PC-3 (cell line): Measurements from ENCODE around the gene TMEM41B. TPM values are rescaled to one million over a fixed set of nuclear protein-coding genes. Genes with fewer than 3 reads are reported as not detected.

Source experiments
- ATAC-seq: fragments of 200-7000 bp; cut with Tn5 transposase; 2 replicates; pipeline ENCODE4 v1.9.1; 2020; ENCODE audit warnings: mild to moderate bottlenecking, moderate library complexity
- BruUV-seq: library from RNA; stranded (reverse); fragments of 400-500 nt; replicated peaks from 2 replicates; lab custom pipeline; 2021; lab: Mats Ljungman, UMichigan
- CTCF ChIA-PET: fragments of 300-600 bp; sonication (Branson Sonifier 250); formaldehyde crosslinking; loops from one replicate; lab custom pipeline; 2022; ENCODE audit warnings: antibody characterized with exemption; lab: Charles Lee
- POLR2A ChIA-PET: fragments of 300-600 bp; sonication (Branson Sonifier 250); formaldehyde crosslinking; loops from one replicate; lab custom pipeline; 2022; ENCODE audit warnings: antibody characterized with exemption; ENCODE audit not compliant: unreplicated experiment; lab: Charles Lee
- DNase-seq: peaks from one replicate; pipeline ENCODE4 v3.0.0-alpha.2; 2015
- H2AFZ ChIP-seq: fragments of 300-600 bp; sonication (generic); 2 replicates; pipeline ENCODE4 v1.6.0; 2016; ENCODE audit warnings: antibody characterized with exemption, low read length
- H3F3A ChIP-seq: fragments of 300-600 bp; sonication (generic); one replicate; pipeline ENCODE4 v1.6.0; 2017; ENCODE audit warnings: antibody characterized with exemption, low read length, control low read depth, mild to moderate bottlenecking; ENCODE audit not compliant: unreplicated experiment
- H3K27ac ChIP-seq: fragments of 300-600 bp; sonication (generic); 2 replicates; pipeline ENCODE4 v1.5.1; 2016; ENCODE audit warnings: mild to moderate bottlenecking, low read length
- H3K27me3 ChIP-seq: fragments of 300-600 bp; sonication (generic); 2 replicates; pipeline ENCODE4 v1.6.1; 2016; ENCODE audit warnings: low read length, mixed read lengths
- H3K36me3 ChIP-seq: fragments of 300-600 bp; sonication (generic); 2 replicates; pipeline ENCODE4 v1.6.1; 2016; ENCODE audit warnings: low read depth, mixed run types, low read length, mixed read lengths
- H3K4me1 ChIP-seq: fragments of 300-600 bp; sonication (generic); 2 replicates; pipeline ENCODE4 v1.5.1; 2016; ENCODE audit warnings: low read length; ENCODE audit not compliant: insufficient read depth
- H3K4me2 ChIP-seq: fragments of 300-600 bp; sonication (generic); 2 replicates; pipeline ENCODE4 v1.6.0; 2016; ENCODE audit warnings: low read length
- H3K4me3 ChIP-seq: fragments of 300-600 bp; sonication (generic); 2 replicates; pipeline ENCODE4 v1.5.1; 2016; ENCODE audit warnings: mild to moderate bottlenecking, low read length, mixed read lengths
- H3K79me2 ChIP-seq: fragments of 300-600 bp; sonication (generic); 2 replicates; pipeline ENCODE4 v1.6.1; 2017; ENCODE audit warnings: low read length, mixed read lengths
- H3K9ac ChIP-seq: fragments of 300-600 bp; sonication (generic); 2 replicates; pipeline ENCODE4 v1.6.0; 2016; ENCODE audit warnings: mild to moderate bottlenecking, low read length
- H3K9me2 ChIP-seq: fragments of 300-600 bp; sonication (generic); replicated peaks from 2 replicates; pipeline ENCODE4 v1.6.1; 2016; ENCODE audit warnings: mixed run types, low read length, mixed read lengths
- H3K9me3 ChIP-seq: fragments of 300-600 bp; sonication (generic); 2 replicates; pipeline ENCODE4 v1.6.1; 2016; ENCODE audit warnings: low read length, mixed read lengths
- H4K20me1 ChIP-seq: fragments of 300-600 bp; sonication (generic); 2 replicates; pipeline ENCODE4 v1.6.1; 2016; ENCODE audit warnings: low read length, mixed read lengths
- EZH2 ChIP-seq: fragments of 300-600 bp; sonication (generic); IDR thresholded peaks from one replicate; pipeline ENCODE4 v1.6.1; 2017; ENCODE audit warnings: antibody characterized with exemption, mild to moderate bottlenecking, low read length; ENCODE audit not compliant: unreplicated experiment
- EZH2phosphoT487 ChIP-seq: fragments of 300-600 bp; sonication (generic); IDR thresholded peaks from 2 replicates; pipeline ENCODE4 v1.6.1; 2018; ENCODE audit warnings: mild to moderate bottlenecking, antibody characterized with exemption, low read length, borderline replicate concordance
- intact Hi-C: fragments of 100-400 bp; cut with micrococcal nuclease; formaldehyde crosslinking; loops from 2 replicates; pipeline ENCODE4 v1.9.0; 2023
- total RNA-seq: library from RNA; depleted of rRNA; stranded (reverse); fragments of >200 nt; gene quantifications from 2 replicates; pipeline ENCODE4 v1.2.3, GENCODE V29; 2014
- TF ChIP-seq, protein P1 (sequence below): fragments of 300-600 bp; sonication (generic); conservative IDR thresholded peaks from 2 replicates; pipeline ENCODE4 v1.5.1; 2017; ENCODE audit warnings: antibody characterized with exemption, low read depth, mild to moderate bottlenecking, low read length

The TMEM41B gene
- total RNA-seq, 1 experiment from 2014 or later = 87.6 TPM

DNA sequence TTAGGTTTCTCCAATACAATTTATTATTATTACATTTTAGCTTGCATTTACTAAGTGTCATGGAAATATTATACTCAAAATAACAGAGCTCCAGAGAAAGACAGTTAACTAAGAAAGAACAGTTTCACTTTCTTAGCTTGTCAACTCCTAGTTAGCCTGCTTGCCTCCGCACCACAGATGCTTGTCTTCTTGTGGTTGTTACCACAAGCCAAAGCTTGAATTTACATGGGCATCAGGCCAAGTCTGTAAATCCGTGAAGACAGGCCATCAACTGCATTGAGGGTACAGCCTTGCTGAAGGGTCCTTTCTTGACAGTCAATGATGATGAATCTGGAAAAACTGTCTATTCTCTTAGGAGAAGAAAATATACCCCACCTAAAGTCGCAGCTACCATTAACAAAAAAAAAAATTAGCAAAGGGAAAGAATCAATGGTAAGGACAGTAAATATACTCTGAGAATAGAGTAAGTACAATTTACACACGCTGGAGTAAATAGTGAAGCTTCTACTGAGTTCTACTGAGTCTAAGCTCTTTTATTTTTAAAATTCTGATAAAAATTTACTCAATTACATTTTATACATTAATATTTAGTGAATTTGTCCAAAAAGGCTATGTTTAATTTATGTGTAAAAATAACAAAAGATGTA, 33.6 kb downstream of the TMEM41B start:
- Histone ChIP-seq H2AFZ (no peak overlapping the region), H3K27ac (no peak overlapping the region), H3K27me3 (no peaks in the 10 kb centered on the region), H3K4me3 (no peak overlapping the region), H3F3A (peaks cover 5% of the 10 kb centered on the region), H4K20me1 (no peaks in the 10 kb centered on the region), H3K4me1 (peaks cover 8% of the 10 kb centered on the region; the same call in 1 of the 2 replicates), H3K9me3 (no peaks in the 10 kb centered on the region), H3K79me2 (no peaks in the 10 kb centered on the region), H3K9ac (no peak overlapping the region), H3K4me2 (peak overlapping the region; percentile 8), H3K9me2 (no peaks in the 10 kb centered on the region), H3K36me3 (no peaks in the 10 kb centered on the region; the same call in 1 of the 2 replicates)
- POLR2A ChIA-PET = interaction anchor here (0.6 to 0.7 kb wide), 3 partner anchors 50 to 191 kb away, joined by 3 to 9 read pairs (median 6); partner anchors contain the start of gene IPO7
- no TSS peak for BruUV-seq
- intact Hi-C loops = loop anchor here (5.0 kb wide), 2 partner anchors 82 to 127 kb away; no protein-coding TSS in a partner anchor
- DNase-seq (peak; percentile 77), ATAC-seq (peak; percentile 61)
- CTCF ChIA-PET = interaction anchor here (0.7 to 1.0 kb wide), 2 partner anchors 179 to 226 kb away, joined by 3 read pairs; no protein-coding TSS in a partner anchor
- TF ChIP-seq EZH2 = no peak
- TF ChIP-seq EZH2phosphoT487 = no peak
- TF ChIP-seq, protein P1, sequence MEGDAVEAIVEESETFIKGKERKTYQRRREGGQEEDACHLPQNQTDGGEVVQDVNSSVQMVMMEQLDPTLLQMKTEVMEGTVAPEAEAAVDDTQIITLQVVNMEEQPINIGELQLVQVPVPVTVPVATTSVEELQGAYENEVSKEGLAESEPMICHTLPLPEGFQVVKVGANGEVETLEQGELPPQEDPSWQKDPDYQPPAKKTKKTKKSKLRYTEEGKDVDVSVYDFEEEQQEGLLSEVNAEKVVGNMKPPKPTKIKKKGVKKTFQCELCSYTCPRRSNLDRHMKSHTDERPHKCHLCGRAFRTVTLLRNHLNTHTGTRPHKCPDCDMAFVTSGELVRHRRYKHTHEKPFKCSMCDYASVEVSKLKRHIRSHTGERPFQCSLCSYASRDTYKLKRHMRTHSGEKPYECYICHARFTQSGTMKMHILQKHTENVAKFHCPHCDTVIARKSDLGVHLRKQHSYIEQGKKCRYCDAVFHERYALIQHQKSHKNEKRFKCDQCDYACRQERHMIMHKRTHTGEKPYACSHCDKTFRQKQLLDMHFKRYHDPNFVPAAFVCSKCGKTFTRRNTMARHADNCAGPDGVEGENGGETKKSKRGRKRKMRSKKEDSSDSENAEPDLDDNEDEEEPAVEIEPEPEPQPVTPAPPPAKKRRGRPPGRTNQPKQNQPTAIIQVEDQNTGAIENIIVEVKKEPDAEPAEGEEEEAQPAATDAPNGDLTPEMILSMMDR = no peak

DNA sequence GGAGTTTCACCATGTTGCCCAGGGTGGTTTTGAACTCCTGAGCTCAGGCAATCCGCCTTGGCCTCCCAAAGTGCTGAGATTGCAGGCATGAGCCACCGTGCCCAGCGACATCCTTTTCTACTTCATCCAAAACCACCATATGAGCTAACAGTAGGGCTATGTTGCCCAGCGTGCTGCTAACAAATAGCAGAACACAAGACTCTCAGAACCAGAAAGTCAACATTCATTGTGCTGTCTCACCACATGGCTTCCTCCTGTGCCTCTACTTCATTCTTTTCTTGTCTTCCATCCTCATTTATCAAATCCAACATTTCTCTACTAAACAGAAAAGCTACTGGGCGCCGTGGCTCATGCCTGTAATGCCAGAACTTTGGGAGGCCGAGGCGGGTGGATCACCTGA, 37.2 kb downstream of the TMEM41B start:
- Histone ChIP-seq H3K4me2 (no peak overlapping the region), H3K36me3 (no peaks in the 10 kb centered on the region; the same call in 1 of the 2 replicates), H3K9me3 (no peaks in the 10 kb centered on the region), H3K27ac (no peak overlapping the region), H2AFZ (no peak overlapping the region), H3K9ac (no peak overlapping the region), H3K27me3 (no peaks in the 10 kb centered on the region), H3F3A (peaks cover 5% of the 10 kb centered on the region), H3K4me3 (no peak overlapping the region), H3K4me1 (peaks cover 8% of the 10 kb centered on the region; the same call in 1 of the 2 replicates), H4K20me1 (no peaks in the 10 kb centered on the region), H3K79me2 (no peaks in the 10 kb centered on the region), H3K9me2 (no peaks in the 10 kb centered on the region)
- ATAC-seq (no peak), DNase-seq (peak; percentile 8)
- no TSS peak for BruUV-seq
- ChIA-PET POLR2A (no interaction called here), CTCF (interaction anchor here (1.2 kb wide), 1 partner anchor 229 kb away, joined by 6 read pairs; no protein-coding TSS in a partner anchor)
- TF ChIP-seq, protein P1 = no peak
- no peak for TF ChIP-seq EZH2
- TF ChIP-seq EZH2phosphoT487 = no peak
- intact Hi-C loops = no loop called here

DNA sequence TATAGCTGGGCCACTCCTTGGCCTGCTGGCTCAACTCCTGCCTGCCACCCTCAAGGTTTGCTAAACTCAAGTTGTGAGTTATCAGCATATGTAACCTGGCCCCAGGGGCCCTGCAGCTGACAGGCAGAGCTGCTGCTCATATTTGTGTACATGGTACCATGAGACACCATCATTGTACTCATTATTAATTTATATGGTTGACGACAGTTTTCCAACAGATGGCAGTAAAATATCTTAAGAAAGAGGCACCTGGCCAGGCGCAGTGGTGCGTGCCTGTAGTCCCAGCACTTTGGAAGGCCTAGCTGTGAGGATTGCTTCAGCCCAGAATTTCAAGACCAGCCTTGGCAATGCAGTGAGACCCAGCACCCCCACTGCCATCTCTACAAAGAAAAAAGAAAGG, 37.8 kb downstream of the TMEM41B start:
- ATAC-seq (peak; percentile 70), DNase-seq (peak; percentile 48)
- Histone ChIP-seq H3K36me3 (no peaks in the 10 kb centered on the region; the same call in 1 of the 2 replicates), H3K27ac (no peak overlapping the region), H3K4me1 (peaks cover 8% of the 10 kb centered on the region; the same call in 1 of the 2 replicates), H3K9me3 (no peaks in the 10 kb centered on the region), H3K27me3 (no peaks in the 10 kb centered on the region), H2AFZ (no peak overlapping the region), H3K9me2 (no peaks in the 10 kb centered on the region), H3K9ac (no peak overlapping the region), H3K79me2 (no peaks in the 10 kb centered on the region), H3F3A (peaks cover 5% of the 10 kb centered on the region), H3K4me3 (no peak overlapping the region), H4K20me1 (no peaks in the 10 kb centered on the region), H3K4me2 (no peak overlapping the region)
- CTCF ChIA-PET = interaction anchor here (1.2 kb wide), 1 partner anchor 230 kb away, joined by 6 read pairs; no protein-coding TSS in a partner anchor
- TF ChIP-seq, protein P1 = peak; percentile 42; the same call in 1 of the 2 replicates
- TF ChIP-seq EZH2phosphoT487 (no peak), EZH2 (no peak)
- BruUV-seq = no TSS peak
- intact Hi-C loops = no loop called here
- POLR2A ChIA-PET = interaction anchor here (0.6 kb wide), 1 partner anchor 167 kb away, joined by 3 read pairs; no protein-coding TSS in a partner anchor
